Measurements from ENCODE around the gene FBXL13. TPM values are rescaled to one million over a fixed set of nuclear protein-coding genes. Genes with fewer than 3 reads are reported as not detected.
"Not testable (repeated sequence)": the region's sequence is repeated elsewhere in the genome, so short reads cannot be mapped to it uniquely, and the experiment has no call there.

Gene FBXL13
- total and polyA plus RNA-seq, 8 donors = 0.42 to 2.4 (median 1.4) TPM

- DNase-seq (no peak), ATAC-seq (no peak), FAIRE-seq (no peak)
- no peak for TF ChIP-seq CTCF (IDR thresholded peaks at IDR 0.05)
- no peaks in the 10 kb centered on the region for H3K36me3 ChIP-seq
- intact Hi-C loops (cut with DNase I) = no loop called here
- H3K4me1 ChIP-seq = no peaks in the 10 kb centered on the region
- H3K27me3 ChIP-seq = no peaks in the 10 kb centered on the region
- 52 to 60% methylated on average over 1 of the region's 1 CpG for WGBS, 2 donors
- no peak overlapping the region for H3K4me3 ChIP-seq
- no peaks in the 10 kb centered on the region for H3K9me3 ChIP-seq
- no peak overlapping the region for H3K27ac ChIP-seq
Observed at GRCh38 chr7:103031781-103032180, 42.8 kb downstream of the FBXL13 start.

GRCh38 chr7:103031024-103031423 lies 43.6 kb downstream of the FBXL13 start:
- no peaks in the 10 kb centered on the region for H3K36me3 ChIP-seq
- H3K27me3 ChIP-seq = no peaks in the 10 kb centered on the region
- H3K4me1 ChIP-seq = no peaks in the 10 kb centered on the region
- H3K27ac ChIP-seq = no peak overlapping the region
- no peak for ATAC-seq
- H3K9me3 ChIP-seq = no peaks in the 10 kb centered on the region
- no peak overlapping the region for H3K4me3 ChIP-seq
- no peak for FAIRE-seq
- 71 to 90% methylated on average over 1 of the region's 1 CpG for WGBS, 2 donors
- no peak for DNase-seq
- intact Hi-C loops (cut with DNase I) = no loop called here
- TF ChIP-seq CTCF (IDR thresholded peaks at IDR 0.05) = no peak

GRCh38 chr7:103025341-103025740 lies 49.3 kb downstream of the FBXL13 start:
- Histone ChIP-seq H3K27ac (no peak overlapping the region), H3K36me3 (no peaks in the 10 kb centered on the region), H3K4me1 (no peaks in the 10 kb centered on the region), H3K9me3 (no peaks in the 10 kb centered on the region), H3K4me3 (no peak overlapping the region), H3K27me3 (no peaks in the 10 kb centered on the region)
- FAIRE-seq (no peak), DNase-seq (no peak), ATAC-seq (no peak)
- WGBS, 2 donors = 82 to 87% methylated on average over 3 of the region's 3 CpGs
- intact Hi-C loops (cut with DNase I) = no loop called here
- no peak for TF ChIP-seq CTCF (IDR thresholded peaks at IDR 0.05)

GRCh38 chr7:103023578-103023977 lies 51.0 kb downstream of the FBXL13 start:
- H3K27me3 ChIP-seq; H3K9me3 ChIP-seq; H3K4me3 ChIP-seq; H3K27ac ChIP-seq; H3K4me1 ChIP-seq; DNase-seq; intact Hi-C loops (cut with DNase I); FAIRE-seq; H3K36me3 ChIP-seq; ATAC-seq: not testable (repeated sequence)
- 80 to 89% methylated on average over 1 of the region's 1 CpG for WGBS, 2 donors

GRCh38 chr7:103021490-103021889 lies 53.1 kb downstream of the FBXL13 start:
- H3K4me3 ChIP-seq; ATAC-seq; H3K27ac ChIP-seq; H3K27me3 ChIP-seq; FAIRE-seq; H3K9me3 ChIP-seq; intact Hi-C loops (cut with DNase I); H3K4me1 ChIP-seq; DNase-seq; H3K36me3 ChIP-seq: not testable (repeated sequence)
- WGBS, 2 donors = 90 to 91% methylated on average over 1 of the region's 1 CpG

GRCh38 chr7:103020876-103021275 lies 53.7 kb downstream of the FBXL13 start:
- H3K4me3 ChIP-seq; H3K36me3 ChIP-seq; FAIRE-seq; ATAC-seq; DNase-seq; H3K4me1 ChIP-seq; H3K27me3 ChIP-seq; H3K27ac ChIP-seq; intact Hi-C loops (cut with DNase I); H3K9me3 ChIP-seq: not testable (repeated sequence)
- WGBS, 2 donors = 81 to 84% methylated on average over 2 of the region's 3 CpGs

- ATAC-seq; intact Hi-C loops (cut with DNase I); DNase-seq; H3K4me1 ChIP-seq; H3K4me3 ChIP-seq; H3K9me3 ChIP-seq; FAIRE-seq; H3K27ac ChIP-seq; H3K36me3 ChIP-seq; H3K27me3 ChIP-seq: not testable (repeated sequence)
- 90 to 92% methylated on average over 3 of the region's 3 CpGs for WGBS, 2 donors
Observed at GRCh38 chr7:103018295-103018694, 56.3 kb downstream of the FBXL13 start.
